ENCODE data around the gene PIK3R6. TPM values are rescaled to one million over a fixed set of nuclear protein-coding genes. Genes with fewer than 3 reads are reported as not detected.

The PIK3R6 gene
- total RNA-seq, 1 experiment from 2014 or later = not detected

DNA sequence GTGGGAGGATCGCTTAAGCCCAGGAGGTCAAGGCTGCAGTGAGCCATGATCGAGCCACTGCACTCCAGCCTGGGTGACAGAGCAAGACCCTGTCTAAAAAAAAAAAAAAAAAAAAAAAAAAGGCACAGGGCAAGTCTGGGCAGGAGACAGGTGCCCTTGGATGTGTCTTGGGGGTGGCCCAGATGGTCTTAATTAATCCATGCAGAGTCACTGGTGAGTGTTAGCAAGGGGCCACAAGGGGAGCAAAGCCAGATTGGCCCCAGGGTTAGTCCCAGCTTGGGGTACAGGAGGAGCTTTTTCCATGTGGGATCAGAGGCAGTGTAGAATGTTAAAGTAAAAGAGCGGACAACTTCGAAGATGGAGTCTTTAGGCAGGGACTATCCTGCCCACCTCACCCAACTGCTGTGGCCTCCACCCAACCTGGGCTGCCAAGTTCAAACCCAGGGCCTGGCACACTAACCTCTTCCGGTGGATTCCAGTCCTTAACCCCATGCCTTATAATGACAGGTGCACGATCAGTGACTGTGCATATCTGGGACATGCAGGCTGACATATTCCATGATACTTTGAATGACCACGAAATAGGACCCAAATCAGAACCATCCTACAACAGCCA lies 36.1 kb downstream of the PIK3R6 start:
- Histone ChIP-seq H3K27me3 (replicated peaks; ENCODE audit: control insufficient read depth, insufficient read depth, low read length) (no peaks in the 10 kb centered on the region), H3K4me3 (ENCODE audit: low read depth, low read length) (no peak overlapping the region), H3K36me3 (ENCODE audit: control insufficient read depth, insufficient read depth, low read length) (no peaks in the 10 kb centered on the region), H3K9me3 (no peaks in the 10 kb centered on the region), H3K4me1 (no peaks in the 10 kb centered on the region)
- TF ChIP-seq, protein P1, sequence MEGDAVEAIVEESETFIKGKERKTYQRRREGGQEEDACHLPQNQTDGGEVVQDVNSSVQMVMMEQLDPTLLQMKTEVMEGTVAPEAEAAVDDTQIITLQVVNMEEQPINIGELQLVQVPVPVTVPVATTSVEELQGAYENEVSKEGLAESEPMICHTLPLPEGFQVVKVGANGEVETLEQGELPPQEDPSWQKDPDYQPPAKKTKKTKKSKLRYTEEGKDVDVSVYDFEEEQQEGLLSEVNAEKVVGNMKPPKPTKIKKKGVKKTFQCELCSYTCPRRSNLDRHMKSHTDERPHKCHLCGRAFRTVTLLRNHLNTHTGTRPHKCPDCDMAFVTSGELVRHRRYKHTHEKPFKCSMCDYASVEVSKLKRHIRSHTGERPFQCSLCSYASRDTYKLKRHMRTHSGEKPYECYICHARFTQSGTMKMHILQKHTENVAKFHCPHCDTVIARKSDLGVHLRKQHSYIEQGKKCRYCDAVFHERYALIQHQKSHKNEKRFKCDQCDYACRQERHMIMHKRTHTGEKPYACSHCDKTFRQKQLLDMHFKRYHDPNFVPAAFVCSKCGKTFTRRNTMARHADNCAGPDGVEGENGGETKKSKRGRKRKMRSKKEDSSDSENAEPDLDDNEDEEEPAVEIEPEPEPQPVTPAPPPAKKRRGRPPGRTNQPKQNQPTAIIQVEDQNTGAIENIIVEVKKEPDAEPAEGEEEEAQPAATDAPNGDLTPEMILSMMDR (IDR thresholded peaks at IDR 0.05; ENCODE audit: insufficient read depth in 1 of 2, low read depth in 1 of 2, low read length in 1 of 2, severe bottlenecking in 1 of 2, unreplicated experiment in 1 of 2) = no peak
- CTCF ChIA-PET = no interaction called here
- H3K27me3 Mint-ChIP-seq (ENCODE audit: insufficient read depth, unreplicated experiment) = no peaks in the 10 kb centered on the region
- no peaks in the 10 kb centered on the region for H3K36me3 Mint-ChIP-seq (ENCODE audit: insufficient read depth, unreplicated experiment)
- no peak overlapping the region for H3K27ac Mint-ChIP-seq (ENCODE audit: unreplicated experiment)
- H3K4me3 Mint-ChIP-seq (ENCODE audit: unreplicated experiment) = no peak overlapping the region
- no peaks in the 10 kb centered on the region for H3K9me3 Mint-ChIP-seq (ENCODE audit: unreplicated experiment)
- BruUV-seq (replicated peaks) = no TSS peak
- no peak for DNase-seq
- intact Hi-C loops (cut with micrococcal nuclease; ENCODE audit: unreplicated experiment) = no loop called here
- POLR2A ChIA-PET = no interaction called here
- no peaks in the 10 kb centered on the region for H3K4me1 Mint-ChIP-seq (ENCODE audit: low read depth, unreplicated experiment)

DNA sequence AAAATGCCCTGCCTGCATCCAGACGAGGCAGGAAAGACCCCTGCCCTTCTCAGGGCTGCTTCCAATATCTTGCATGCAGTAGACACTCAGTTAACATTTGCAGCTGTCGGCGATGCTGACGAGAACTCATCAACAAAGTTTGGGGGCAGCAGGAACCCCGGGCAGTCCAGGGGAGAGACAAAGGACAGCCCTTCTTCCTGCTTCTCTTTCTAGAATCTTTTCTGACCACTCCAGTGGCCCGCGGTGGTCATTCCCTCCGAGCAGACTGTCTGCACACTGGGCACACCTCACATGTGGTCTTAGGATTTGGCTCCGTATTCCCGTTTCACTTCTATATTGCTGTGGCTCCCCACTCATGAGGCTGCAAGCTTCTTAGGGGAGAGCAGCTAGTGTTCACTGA lies 37.3 kb downstream of the PIK3R6 start:
- ChIA-PET CTCF (no interaction called here), POLR2A (interaction anchor here (0.6 kb wide), 1 partner anchor 36 kb away, joined by 3 read pairs; no protein-coding TSS in a partner anchor)
- H3K27me3 Mint-ChIP-seq (ENCODE audit: insufficient read depth, unreplicated experiment) = no peaks in the 10 kb centered on the region
- TF ChIP-seq, protein P1 (IDR thresholded peaks at IDR 0.05; ENCODE audit: insufficient read depth in 1 of 2, low read depth in 1 of 2, low read length in 1 of 2, severe bottlenecking in 1 of 2, unreplicated experiment in 1 of 2) = no peak
- H3K36me3 Mint-ChIP-seq (ENCODE audit: insufficient read depth, unreplicated experiment) = no peaks in the 10 kb centered on the region
- Histone ChIP-seq H3K36me3 (ENCODE audit: control insufficient read depth, insufficient read depth, low read length) (no peaks in the 10 kb centered on the region), H3K4me3 (ENCODE audit: low read depth, low read length) (no peak overlapping the region), H3K27me3 (replicated peaks; ENCODE audit: control insufficient read depth, insufficient read depth, low read length) (no peaks in the 10 kb centered on the region), H3K4me1 (no peaks in the 10 kb centered on the region), H3K9me3 (no peaks in the 10 kb centered on the region)
- no peaks in the 10 kb centered on the region for H3K4me1 Mint-ChIP-seq (ENCODE audit: low read depth, unreplicated experiment)
- no peak overlapping the region for H3K27ac Mint-ChIP-seq (ENCODE audit: unreplicated experiment)
- BruUV-seq (replicated peaks) = no TSS peak
- no peak overlapping the region for H3K4me3 Mint-ChIP-seq (ENCODE audit: unreplicated experiment)
- no peaks in the 10 kb centered on the region for H3K9me3 Mint-ChIP-seq (ENCODE audit: unreplicated experiment)
- intact Hi-C loops (cut with micrococcal nuclease; ENCODE audit: unreplicated experiment) = no loop called here
- DNase-seq = no peak

DNA sequence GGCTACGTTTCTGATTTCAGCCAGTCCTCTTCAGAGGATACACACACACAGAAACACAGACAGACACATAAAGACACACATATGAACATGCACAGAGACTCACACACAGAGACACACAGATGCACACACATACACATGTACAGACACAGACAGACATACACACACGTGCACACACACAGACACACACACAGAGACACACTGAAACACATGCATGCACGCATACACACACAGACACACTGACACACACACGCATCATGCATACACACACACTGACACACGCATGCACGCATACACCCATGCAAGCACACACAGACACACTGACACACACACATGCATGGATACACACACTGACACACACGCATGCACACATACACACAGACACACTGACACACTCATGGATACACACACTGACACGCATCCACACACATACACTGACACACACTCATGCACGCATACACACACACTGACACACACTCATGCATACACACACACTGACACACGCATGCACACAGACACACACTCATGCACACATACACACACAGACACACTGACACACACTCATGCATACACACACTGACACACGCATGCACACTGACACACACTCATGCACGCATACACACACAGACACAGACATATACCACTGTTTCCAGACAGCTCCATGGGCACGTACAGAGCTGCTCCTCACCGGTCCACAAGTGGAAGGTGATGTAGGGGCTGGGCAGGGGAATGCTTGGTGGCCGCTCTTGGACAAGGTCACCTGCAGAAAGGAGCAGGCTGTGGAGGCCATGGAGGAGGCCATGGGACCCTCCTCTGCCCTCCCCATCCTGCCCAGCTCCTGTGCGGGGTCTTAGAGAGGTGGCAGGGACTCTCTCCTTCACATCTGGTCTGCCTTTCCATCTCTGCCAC lies 38.2 kb downstream of the PIK3R6 start:
- TF ChIP-seq, protein P1 (IDR thresholded peaks at IDR 0.05; ENCODE audit: insufficient read depth in 1 of 2, low read depth in 1 of 2, low read length in 1 of 2, severe bottlenecking in 1 of 2, unreplicated experiment in 1 of 2) = no peak
- no peak for DNase-seq
- Histone ChIP-seq H3K9me3 (no peaks in the 10 kb centered on the region), H3K36me3 (ENCODE audit: control insufficient read depth, insufficient read depth, low read length) (no peaks in the 10 kb centered on the region), H3K27me3 (replicated peaks; ENCODE audit: control insufficient read depth, insufficient read depth, low read length) (no peaks in the 10 kb centered on the region), H3K4me3 (ENCODE audit: low read depth, low read length) (no peak overlapping the region), H3K4me1 (no peaks in the 10 kb centered on the region)
- POLR2A ChIA-PET = no interaction called here
- H3K9me3 Mint-ChIP-seq (ENCODE audit: unreplicated experiment) = no peaks in the 10 kb centered on the region
- no peaks in the 10 kb centered on the region for H3K36me3 Mint-ChIP-seq (ENCODE audit: insufficient read depth, unreplicated experiment)
- H3K4me3 Mint-ChIP-seq (ENCODE audit: unreplicated experiment) = no peak overlapping the region
- no peaks in the 10 kb centered on the region for H3K4me1 Mint-ChIP-seq (ENCODE audit: low read depth, unreplicated experiment)
- H3K27me3 Mint-ChIP-seq (ENCODE audit: insufficient read depth, unreplicated experiment) = no peaks in the 10 kb centered on the region
- BruUV-seq (replicated peaks) = no TSS peak
- CTCF ChIA-PET = no interaction called here
- intact Hi-C loops (cut with micrococcal nuclease; ENCODE audit: unreplicated experiment) = no loop called here
- no peak overlapping the region for H3K27ac Mint-ChIP-seq (ENCODE audit: unreplicated experiment)
